Karpas-422 (cell line): Measurements from ENCODE around the gene TPT1. TPM values are rescaled to one million over a fixed set of nuclear protein-coding genes. Genes with fewer than 3 reads are reported as not detected.

Experiments
- DNase-seq: peaks from one replicate; pipeline ENCODE4 v3.0.0-alpha.2; 2015
- H2AFZ ChIP-seq: fragments of 200-600 bp; sonication (generic); 2 replicates; pipeline ENCODE4 v1.6.1; 2014; ENCODE audit warnings: antibody characterized with exemption, low read length, mixed read lengths
- H3K27ac ChIP-seq: fragments of 200-600 bp; sonication (generic); 2 replicates; pipeline ENCODE4 v1.5.1; 2014; ENCODE audit warnings: mild to moderate bottlenecking, low read length, moderate library complexity
- H3K27me3 ChIP-seq: fragments of 200-600 bp; sonication (generic); 2 replicates; pipeline ENCODE4 v1.6.1; 2014; ENCODE audit warnings: low read length, mixed read lengths
- H3K36me3 ChIP-seq: fragments of 200-600 bp; sonication (generic); 2 replicates; pipeline ENCODE4 v1.6.1; 2014; ENCODE audit warnings: low read length, mixed read lengths; ENCODE audit not compliant: insufficient read depth
- H3K4me1 ChIP-seq: fragments of 200-600 bp; sonication (generic); 2 replicates; pipeline ENCODE4 v1.6.1; 2014; ENCODE audit warnings: mild to moderate bottlenecking, low read length, mixed read lengths
- H3K4me2 ChIP-seq: fragments of 200-600 bp; sonication (generic); 2 replicates; pipeline ENCODE4 v1.6.1; 2014; ENCODE audit warnings: low read length, low read depth, mild to moderate bottlenecking; ENCODE audit not compliant: poor library complexity, severe bottlenecking
- H3K4me3 ChIP-seq: fragments of 200-600 bp; sonication (generic); 2 replicates; pipeline ENCODE4 v1.5.1; 2014; ENCODE audit warnings: mild to moderate bottlenecking, antibody characterized with exemption, low read length, mixed read lengths
- H3K79me2 ChIP-seq: fragments of 200-600 bp; sonication (generic); 2 replicates; pipeline ENCODE4 v1.6.1; 2014; ENCODE audit warnings: mild to moderate bottlenecking, low read length, mixed read lengths
- H3K9ac ChIP-seq: fragments of 200-600 bp; sonication (generic); 2 replicates; pipeline ENCODE4 v1.6.0; 2014; ENCODE audit warnings: low read length
- H3K9me2 ChIP-seq: fragments of 200-600 bp; sonication (generic), shearing (Covaris generic); replicated peaks from 2 replicates; pipeline ENCODE4 v1.6.0; 2014; ENCODE audit warnings: mild to moderate bottlenecking, low read length, moderate library complexity; ENCODE audit not compliant: insufficient read depth
- H3K9me3 ChIP-seq: fragments of 300-700, 200-600 bp; sonication (generic); 2 replicates; pipeline ENCODE4 v1.6.1; 2014; ENCODE audit warnings: low read length, mixed read lengths
- H4K20me1 ChIP-seq: fragments of 200-600 bp; sonication (generic); 2 replicates; pipeline ENCODE4 v1.6.1; 2014; ENCODE audit warnings: mild to moderate bottlenecking, antibody characterized with exemption, low read length, low read depth; ENCODE audit not compliant: insufficient read depth
- total RNA-seq: library from RNA; depleted of rRNA; stranded (reverse); fragments of >200 nt; shearing (Covaris generic); gene quantifications from 2 replicates; pipeline ENCODE4 v1.2.3, GENCODE V29; 2014; ENCODE audit warnings: low replicate concordance

The TPT1 gene
- total RNA-seq, 1 experiment from 2014 or later: 2,059 TPM

- H3K9me3 ChIP-seq: no peaks in the 10 kb centered on the region
- H3K9ac ChIP-seq: no peak overlapping the region
- H3K9me2 ChIP-seq: no peaks in the 10 kb centered on the region
- H3K27ac ChIP-seq: no peak overlapping the region
- peak; percentile 53 for DNase-seq
- no peak overlapping the region for H2AFZ ChIP-seq
- peaks cover 18% of the 10 kb centered on the region; the same call in 1 of the 2 replicates for H4K20me1 ChIP-seq
- H3K4me3 ChIP-seq: no peak overlapping the region
- no peaks in the 10 kb centered on the region for H3K27me3 ChIP-seq
- peaks cover 13% of the 10 kb centered on the region for H3K4me1 ChIP-seq
- H3K79me2 ChIP-seq: no peaks in the 10 kb centered on the region
- H3K36me3 ChIP-seq: peaks cover 2% of the 10 kb centered on the region; the same call in 1 of the 2 replicates
- no peak overlapping the region for H3K4me2 ChIP-seq
Observed at GRCh38 chr13:45331123-45331619, 9.8 kb downstream of the TPT1 start.

- Histone ChIP-seq H3K79me2 (no peaks in the 10 kb centered on the region), H3K9ac (no peak overlapping the region), H3K4me1 (peaks cover 13% of the 10 kb centered on the region), H3K4me2 (no peak overlapping the region), H3K27ac (no peak overlapping the region), H3K4me3 (no peak overlapping the region), H3K9me3 (no peaks in the 10 kb centered on the region), H3K27me3 (no peaks in the 10 kb centered on the region), H3K36me3 (no peaks in the 10 kb centered on the region), H2AFZ (no peak overlapping the region), H3K9me2 (no peaks in the 10 kb centered on the region), H4K20me1 (no peaks in the 10 kb centered on the region)
- no peak for DNase-seq
Observed at GRCh38 chr13:45328661-45329111, 12.3 kb downstream of the TPT1 start.

GRCh38 chr13:45327253-45327955, 13.6 kb downstream of the TPT1 start:
- H3K27me3 ChIP-seq: no peaks in the 10 kb centered on the region
- H3K79me2 ChIP-seq: no peaks in the 10 kb centered on the region
- H3K4me2 ChIP-seq: no peak overlapping the region
- H2AFZ ChIP-seq: no peak overlapping the region
- no peak overlapping the region for H3K9ac ChIP-seq
- H3K9me3 ChIP-seq: no peaks in the 10 kb centered on the region
- no peaks in the 10 kb centered on the region for H3K36me3 ChIP-seq
- peaks cover 6% of the 10 kb centered on the region for H3K4me1 ChIP-seq
- peak; percentile 51 for DNase-seq
- no peaks in the 10 kb centered on the region for H3K9me2 ChIP-seq
- no peaks in the 10 kb centered on the region for H4K20me1 ChIP-seq
- H3K27ac ChIP-seq: no peak overlapping the region
- H3K4me3 ChIP-seq: no peak overlapping the region

- H3K9me2 ChIP-seq: no peaks in the 10 kb centered on the region
- H2AFZ ChIP-seq: no peak overlapping the region
- no peaks in the 10 kb centered on the region for H3K79me2 ChIP-seq
- no peaks in the 10 kb centered on the region for H3K9me3 ChIP-seq
- no peaks in the 10 kb centered on the region for H3K27me3 ChIP-seq
- H3K4me3 ChIP-seq: no peak overlapping the region
- H4K20me1 ChIP-seq: no peaks in the 10 kb centered on the region
- H3K4me2 ChIP-seq: no peak overlapping the region
- H3K36me3 ChIP-seq: no peaks in the 10 kb centered on the region
- no peaks in the 10 kb centered on the region for H3K4me1 ChIP-seq
- no peak overlapping the region for H3K27ac ChIP-seq
- no peak for DNase-seq
- no peak overlapping the region for H3K9ac ChIP-seq
Observed at GRCh38 chr13:45325806-45326205, 15.2 kb downstream of the TPT1 start.

GRCh38 chr13:45320876-45321629, 19.9 kb downstream of the TPT1 start:
- H3K4me2 ChIP-seq: no peak overlapping the region
- H3K9ac ChIP-seq: no peak overlapping the region
- no peaks in the 10 kb centered on the region for H4K20me1 ChIP-seq
- H3K9me2 ChIP-seq: no peaks in the 10 kb centered on the region
- no peak overlapping the region for H2AFZ ChIP-seq
- no peak overlapping the region for H3K27ac ChIP-seq
- no peaks in the 10 kb centered on the region for H3K79me2 ChIP-seq
- DNase-seq: no peak
- no peaks in the 10 kb centered on the region for H3K36me3 ChIP-seq
- H3K4me1 ChIP-seq: no peaks in the 10 kb centered on the region
- no peaks in the 10 kb centered on the region for H3K27me3 ChIP-seq
- no peaks in the 10 kb centered on the region for H3K9me3 ChIP-seq
- H3K4me3 ChIP-seq: no peak overlapping the region

- H3K9me2 ChIP-seq: no peaks in the 10 kb centered on the region
- no peaks in the 10 kb centered on the region for H3K36me3 ChIP-seq
- no peaks in the 10 kb centered on the region for H3K27me3 ChIP-seq
- H3K9me3 ChIP-seq: no peaks in the 10 kb centered on the region
- no peak for DNase-seq
- H3K4me1 ChIP-seq: no peaks in the 10 kb centered on the region
- H3K79me2 ChIP-seq: no peaks in the 10 kb centered on the region
- no peaks in the 10 kb centered on the region for H4K20me1 ChIP-seq
- H2AFZ ChIP-seq: no peak overlapping the region
- no peak overlapping the region for H3K4me3 ChIP-seq
- no peak overlapping the region for H3K9ac ChIP-seq
- H3K27ac ChIP-seq: no peak overlapping the region
- no peak overlapping the region for H3K4me2 ChIP-seq
Observed at GRCh38 chr13:45316996-45317395, 24.0 kb downstream of the TPT1 start.

GRCh38 chr13:45316338-45316737, 24.6 kb downstream of the TPT1 start:
- no peaks in the 10 kb centered on the region for H4K20me1 ChIP-seq
- H3K4me2 ChIP-seq: no peak overlapping the region
- no peak for DNase-seq
- H3K27me3 ChIP-seq: no peaks in the 10 kb centered on the region
- no peaks in the 10 kb centered on the region for H3K9me2 ChIP-seq
- H3K79me2 ChIP-seq: no peaks in the 10 kb centered on the region
- no peaks in the 10 kb centered on the region for H3K9me3 ChIP-seq
- H3K36me3 ChIP-seq: no peaks in the 10 kb centered on the region
- no peaks in the 10 kb centered on the region for H3K4me1 ChIP-seq
- H2AFZ ChIP-seq: no peak overlapping the region
- H3K9ac ChIP-seq: no peak overlapping the region
- H3K27ac ChIP-seq: no peak overlapping the region
- H3K4me3 ChIP-seq: no peak overlapping the region

GRCh38 chr13:45315520-45316167, 25.3 kb downstream of the TPT1 start:
- Histone ChIP-seq H3K27me3 (no peaks in the 10 kb centered on the region), H3K9me2 (no peaks in the 10 kb centered on the region)

More at GRCh38 chr13:45315520-45316167, 25.3 kb downstream of the TPT1 start:
- no peak overlapping the region for H3K4me3 ChIP-seq
- H3K4me1 ChIP-seq: no peaks in the 10 kb centered on the region
- H3K9me3 ChIP-seq: no peaks in the 10 kb centered on the region
- no peaks in the 10 kb centered on the region for H3K79me2 ChIP-seq
- no peak overlapping the region for H3K27ac ChIP-seq
- H4K20me1 ChIP-seq: no peaks in the 10 kb centered on the region
- DNase-seq: no peak
- no peaks in the 10 kb centered on the region for H3K36me3 ChIP-seq
- H3K9ac ChIP-seq: no peak overlapping the region
- H2AFZ ChIP-seq: no peak overlapping the region
- H3K4me2 ChIP-seq: no peak overlapping the region
